CD4-positive, alpha-beta T cell treated with Interleukin-4 for 1 hour (primary cell): ENCODE measurements around the gene SMIM7.
"Not testable (repeated sequence)": the region's sequence is repeated elsewhere in the genome, so short reads cannot be mapped to it uniquely, and the experiment has no call there.

Source experiments
- DNase-seq, 2 donors: peaks; one replicate each; pipeline ENCODE4 v3.0.0-alpha.2; 2020 to 2022

The SMIM7 gene

GRCh38 chr19:16659832-16660708 is at the start of gene SMIM7:
Gene SMIM7, minus strand, starts transcription at chr19:16660144. Its CDS starts 34 bp downstream, at chr19:16660110.
- peak; percentile 99 for DNase-seq

- no peak for DNase-seq
These were observed 43.7 kb upstream of the SMIM7 start for GRCh38 chr19:16703677-16704076.

GRCh38 chr19:16702123-16702522 is 42.2 kb upstream of the SMIM7 start:
- DNase-seq = no peak

- no peak for DNase-seq
These were observed 39.0 kb upstream of the SMIM7 start for GRCh38 chr19:16698914-16699313.

- no peak for DNase-seq
These were observed 28.1 kb upstream of the SMIM7 start for GRCh38 chr19:16688084-16688483.

GRCh38 chr19:16684216-16684615 is 24.3 kb upstream of the SMIM7 start:
- no peak for DNase-seq

GRCh38 chr19:16682539-16682938 is 22.6 kb upstream of the SMIM7 start:
- no peak for DNase-seq

- no peak for DNase-seq
These were observed 19.9 kb upstream of the SMIM7 start for GRCh38 chr19:16679811-16680210.

- no peak for DNase-seq
These were observed 18.6 kb upstream of the SMIM7 start for GRCh38 chr19:16678498-16678897.

- DNase-seq = no peak
These were observed 17.1 kb upstream of the SMIM7 start for GRCh38 chr19:16677055-16677454.

GRCh38 chr19:16676101-16676798 is 16.3 kb upstream of the SMIM7 start:
- no peak for DNase-seq

GRCh38 chr19:16673839-16674238 is 13.9 kb upstream of the SMIM7 start:
- DNase-seq = not testable (repeated sequence)

- no peak for DNase-seq
These were observed 13.3 kb upstream of the SMIM7 start for GRCh38 chr19:16673231-16673630.

- no peak for DNase-seq
These were observed 11.8 kb upstream of the SMIM7 start for GRCh38 chr19:16671652-16672274.

GRCh38 chr19:16670291-16670690 is 10.3 kb upstream of the SMIM7 start:
- DNase-seq = no peak

- DNase-seq = not testable (repeated sequence)
These were observed 8.8 kb upstream of the SMIM7 start for GRCh38 chr19:16668702-16669101.

GRCh38 chr19:16668176-16668575 is 8.2 kb upstream of the SMIM7 start:
- no peak for DNase-seq

GRCh38 chr19:16661480-16662034 is 1.6 kb upstream of the SMIM7 start:
- no peak for DNase-seq

GRCh38 chr19:16660763-16661479 is 977 bp upstream of the SMIM7 start, which contains the start of gene TMEM38A:
Gene TMEM38A, plus strand, starts transcription at chr19:16661139. Its CDS starts 79 bp downstream, at chr19:16661218.
- DNase-seq = peak; percentile 16 to 44

- DNase-seq = no peak
These were observed 496 bp downstream of the SMIM7 start for GRCh38 chr19:16659464-16659831.

- no peak for DNase-seq
These were observed 2.6 kb downstream of the SMIM7 start for GRCh38 chr19:16657384-16657783.

GRCh38 chr19:16655727-16656126 is 4.2 kb downstream of the SMIM7 start:
- no peak for DNase-seq

- no peak for DNase-seq
These were observed 5.3 kb downstream of the SMIM7 start for GRCh38 chr19:16654627-16655026.
